Kidney (tissue), 14 donors: ENCODE measurements around the gene CEP57L1. TPM values are rescaled to one million over a fixed set of nuclear protein-coding genes. Genes with fewer than 3 reads are reported as not detected.

Source experiments
- DNase-seq, 5 donors: peaks; one replicate each; pipeline ENCODE4 v3.0.0-alpha.2; 2013 to 2020
- FAIRE-seq: peaks from 2 replicates; lab custom pipeline; 2012; peaks lifted over from hg19 to GRCh38; lab: Jason Lieb, UNC
- H3K27ac ChIP-seq, 2 donors: one replicate each; pipeline ENCODE4 v1.7.0; 2013; ENCODE audit warnings: low read depth in 2 of 2, low read length in 2 of 2, inconsistent platforms in 1 of 2
- H3K27me3 ChIP-seq: one replicate; pipeline ENCODE4 v1.7.1; 2013; ENCODE audit warnings: low read length, inconsistent platforms; ENCODE audit not compliant: control insufficient read depth, insufficient read depth
- H3K36me3 ChIP-seq, 3 donors: one replicate each; pipeline versions ENCODE4 v1.7.0 to v1.7.1; 2013; ENCODE audit warnings: low read length in 3 of 3, control low read depth in 1 of 3, inconsistent platforms in 1 of 3; ENCODE audit not compliant: insufficient read depth in 3 of 3, control insufficient read depth in 2 of 3
- H3K4me1 ChIP-seq, 3 donors: one replicate each; pipeline versions ENCODE4 v1.7.0 to v1.7.1; 2013; ENCODE audit warnings: low read length in 3 of 3, inconsistent platforms in 1 of 3, low read depth in 1 of 3; ENCODE audit not compliant: control insufficient read depth in 2 of 3, insufficient read depth in 2 of 3
- H3K4me3 ChIP-seq, 3 donors: one replicate each; pipeline versions ENCODE4 v1.7.0 to v1.8.1; 2013; ENCODE audit warnings: low read length in 3 of 3, control low read depth in 1 of 3, inconsistent platforms in 1 of 3
- H3K9ac ChIP-seq, 3 donors: one replicate each; pipeline versions ENCODE4 v1.7.0 to v1.7.1; 2013; ENCODE audit warnings: low read length in 3 of 3, control low read depth in 1 of 3, inconsistent platforms in 1 of 3
- H3K9me3 ChIP-seq, 3 donors: one replicate each; pipeline versions ENCODE4 v1.7.0 to v1.7.1; 2013; ENCODE audit warnings: low read length in 3 of 3, control low read depth in 1 of 3, inconsistent platforms in 1 of 3; ENCODE audit not compliant: control insufficient read depth in 2 of 3, insufficient read depth in 1 of 3
- CTCF ChIP-seq: IDR thresholded peaks from 3 replicates; pipeline ENCODE4 v1.5.1; 2012; ENCODE audit warnings: mild to moderate bottlenecking, moderate library complexity, borderline replicate concordance; ENCODE audit not compliant: insufficient read depth; ENCODE audit errors: extremely low read depth
- intact Hi-C: fragments of 100-400 bp; cut with DNase I; formaldehyde crosslinking; loops from one replicate; pipeline ENCODE4 v1.11.1; 2022
- polyA plus RNA-seq: library from polyadenylated mRNA; stranded (reverse); fragments of 350-450 nt; fragmentation: Illumina TruSeq; extraction: RNeasy Lipid Tissue Mini Kit (QIAGEN cat#74804); gene quantifications from one replicate; pipeline ENCODE4 v1.2.3, GENCODE V29; 2014; ENCODE audit warnings: low read depth, low replicate concordance; ENCODE audit not compliant: insufficient read depth
- total RNA-seq: library from RNA; stranded (reverse); fragmentation: NEBNext Ultra II Directional; extraction: Animal tissue kit (Norgen Biotek cat#: 25700); gene quantifications from one replicate; pipeline ENCODE4 v1.2.1, GENCODE V29; 2021
- donor health status: control.
- donor health status: control.
- donor health status: control.
- donor health status: control.
- donor health status: control.
- donor health status: DM: yes; HTN: yes; CAD: no.
- donor health status: Normal renal cell carcinoma (clear cell type).

CEP57L1 gene
- total and polyA plus RNA-seq, 2 donors from 2014 or later, result 6.3 to 10.6 TPM

DNA sequence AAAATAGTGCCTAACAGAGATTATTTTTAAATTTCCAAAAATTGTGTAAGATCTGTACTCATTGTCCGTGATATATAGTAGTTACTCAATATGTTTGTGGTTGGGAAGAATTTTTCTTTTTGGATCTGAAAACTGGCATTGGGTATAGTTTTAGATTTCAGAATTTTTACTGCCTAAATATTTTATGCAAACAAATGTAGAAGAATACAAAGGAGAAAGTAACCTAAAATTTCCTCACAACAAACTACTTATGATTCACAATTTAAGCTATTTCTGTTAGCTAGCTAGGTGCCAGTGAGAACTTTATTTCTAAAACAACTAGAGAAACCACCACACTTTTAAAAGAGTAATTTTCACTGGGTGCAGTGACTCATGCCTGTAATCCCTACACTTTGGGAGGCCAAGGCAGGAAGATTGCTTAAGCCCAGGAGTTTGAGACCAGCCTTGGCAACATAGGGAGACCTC lies 39.5 kb upstream of the CEP57L1 start:
- DNase-seq (no peak), FAIRE-seq (no peak)
- Histone ChIP-seq H3K4me3 (no peak overlapping the region), H3K9me3 (no peaks in the 10 kb centered on the region), H3K36me3 (no peaks in the 10 kb centered on the region), H3K27ac (no peak overlapping the region), H3K9ac (no peak overlapping the region), H3K4me1 (peaks cover 0 to 6% (median 0%) of the 10 kb centered on the region in 3 donors), H3K27me3 (no peaks in the 10 kb centered on the region)
- TF ChIP-seq CTCF, result no peak
- intact Hi-C loops, result no loop called here

- no peak overlapping the region for H3K9ac ChIP-seq
- no peaks in the 10 kb centered on the region for H3K36me3 ChIP-seq
- TF ChIP-seq CTCF, result no peak
- H3K4me3 ChIP-seq, result no peak overlapping the region
- no peaks in the 10 kb centered on the region for H3K9me3 ChIP-seq
- no peak overlapping the region for H3K27ac ChIP-seq
- DNase-seq, result no peak
- H3K4me1 ChIP-seq, result peaks cover 0 to 6% (median 0%) of the 10 kb centered on the region in 3 donors
- intact Hi-C loops, result no loop called here
- no peaks in the 10 kb centered on the region for H3K27me3 ChIP-seq
- FAIRE-seq, result no peak
Observed at GRCh38 chr6:109056661-109057060, 38.6 kb upstream of the CEP57L1 start.

DNA sequence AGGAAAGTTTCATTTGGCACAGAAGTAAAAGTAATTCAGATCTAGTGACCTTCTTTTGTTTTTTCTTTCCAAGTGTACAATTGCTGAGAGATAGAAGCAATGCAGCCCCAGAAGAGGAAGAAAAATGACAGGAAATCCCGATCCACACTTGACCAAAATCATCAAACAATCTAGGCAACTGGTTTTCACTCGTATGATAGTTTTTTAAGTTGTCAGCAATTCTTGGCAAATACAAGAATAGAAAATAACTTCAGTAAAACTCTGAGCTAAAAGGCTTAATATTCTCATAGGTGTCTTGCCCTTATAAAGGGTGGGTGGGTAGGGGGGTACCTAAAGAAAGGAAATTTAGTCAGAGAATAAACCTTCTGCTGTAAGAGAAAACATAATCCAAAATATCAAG lies 36.7 kb upstream of the CEP57L1 start:
- H3K4me3 ChIP-seq, result no peak overlapping the region
- no peak for FAIRE-seq
- intact Hi-C loops, result no loop called here
- no peaks in the 10 kb centered on the region for H3K9me3 ChIP-seq
- H3K36me3 ChIP-seq, result no peaks in the 10 kb centered on the region
- peaks cover 0 to 6% (median 0%) of the 10 kb centered on the region in 3 donors for H3K4me1 ChIP-seq
- H3K27ac ChIP-seq, result no peak overlapping the region
- no peak for TF ChIP-seq CTCF
- no peak overlapping the region for H3K9ac ChIP-seq
- no peak for DNase-seq
- H3K27me3 ChIP-seq, result no peaks in the 10 kb centered on the region

DNA sequence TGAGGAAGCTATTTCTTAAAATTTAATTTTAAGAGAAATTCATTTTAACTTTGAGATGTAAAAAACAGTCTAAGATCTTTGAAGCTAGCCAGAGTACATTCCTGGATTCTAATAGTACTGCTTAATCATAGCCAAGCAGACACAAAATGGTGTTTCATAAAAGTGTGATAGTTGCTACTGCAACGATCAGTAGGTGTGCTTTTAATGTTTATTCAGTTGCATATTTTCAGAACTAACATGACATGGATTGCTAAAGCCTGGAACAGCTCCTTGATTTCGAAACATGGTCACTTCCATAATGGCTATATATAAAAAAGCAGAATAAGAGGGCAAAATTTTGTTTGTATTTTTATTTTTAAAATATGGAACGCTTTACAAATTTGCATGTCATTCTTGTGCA lies 36.2 kb upstream of the CEP57L1 start:
- intact Hi-C loops, result no loop called here
- H3K36me3 ChIP-seq, result no peaks in the 10 kb centered on the region
- FAIRE-seq, result no peak
- H3K27me3 ChIP-seq, result no peaks in the 10 kb centered on the region
- no peak for DNase-seq
- H3K27ac ChIP-seq, result no peak overlapping the region
- H3K4me1 ChIP-seq, result peaks cover 0 to 6% (median 0%) of the 10 kb centered on the region in 3 donors
- TF ChIP-seq CTCF, result no peak
- no peak overlapping the region for H3K4me3 ChIP-seq
- no peak overlapping the region for H3K9ac ChIP-seq
- no peaks in the 10 kb centered on the region for H3K9me3 ChIP-seq
